ENCODE results near the gene CTRL.
"Not testable (repeated sequence)": the region's sequence is repeated elsewhere in the genome, so short reads cannot be mapped to it uniquely, and the experiment has no call there.

CTRL gene

GRCh38 chr16:67931712-67932461 is at the start of gene CTRL:
Gene CTRL (minus strand): TSS chr16:67931862. CDS start chr16:67931852, 10 bp downstream.
- Histone ChIP-seq H3K36me3 (ENCODE audit: insufficient read depth, low read length) (no peaks in the 10 kb centered on the region), H3K9ac (ENCODE audit: low read depth, low read length) (no peak within 1 kb of the TSS), H3K4me1 (ENCODE audit: insufficient read depth, low read length) (no peaks in the 10 kb centered on the region), H3K9me3 (ENCODE audit: control insufficient read depth, insufficient read depth, low read length) (no peaks in the 10 kb centered on the region)

- no peak within 1 kb of the TSS for H3K9ac ChIP-seq (ENCODE audit: low read depth, low read length)
- peaks cover 4% of the 10 kb centered on the region for H3K4me1 ChIP-seq (ENCODE audit: insufficient read depth, low read length)
- no peaks in the 10 kb centered on the region for H3K36me3 ChIP-seq (ENCODE audit: insufficient read depth, low read length)
- H3K9me3 ChIP-seq (ENCODE audit: control insufficient read depth, insufficient read depth, low read length): no peaks in the 10 kb centered on the region
These were observed 48.5 kb upstream of the CTRL start, which contains the start of gene DPEP3 for GRCh38 chr16:67979955-67980678. Gene DPEP3 (minus strand): TSS chr16:67980499. CDS start chr16:67980380, 119 bp downstream.

GRCh38 chr16:67977469-67978227 is 46.0 kb upstream of the CTRL start:
- Histone ChIP-seq H3K4me1 (ENCODE audit: insufficient read depth, low read length) (no peaks in the 10 kb centered on the region), H3K9me3 (ENCODE audit: control insufficient read depth, insufficient read depth, low read length) (no peaks in the 10 kb centered on the region), H3K9ac (ENCODE audit: low read depth, low read length) (no peak overlapping the region), H3K36me3 (ENCODE audit: insufficient read depth, low read length) (no peaks in the 10 kb centered on the region)

GRCh38 chr16:67977005-67977404 is 45.3 kb upstream of the CTRL start:
- Histone ChIP-seq H3K9me3 (ENCODE audit: control insufficient read depth, insufficient read depth, low read length) (no peaks in the 10 kb centered on the region), H3K36me3 (ENCODE audit: insufficient read depth, low read length) (no peaks in the 10 kb centered on the region), H3K4me1 (ENCODE audit: insufficient read depth, low read length) (no peaks in the 10 kb centered on the region), H3K9ac (ENCODE audit: low read depth, low read length) (no peak overlapping the region)

- H3K9me3 ChIP-seq (ENCODE audit: control insufficient read depth, insufficient read depth, low read length): no peaks in the 10 kb centered on the region
- H3K9ac ChIP-seq (ENCODE audit: low read depth, low read length): no peak overlapping the region
- H3K4me1 ChIP-seq (ENCODE audit: insufficient read depth, low read length): no peaks in the 10 kb centered on the region
- H3K36me3 ChIP-seq (ENCODE audit: insufficient read depth, low read length): no peaks in the 10 kb centered on the region
These were observed 44.5 kb upstream of the CTRL start for GRCh38 chr16:67976205-67976604.

GRCh38 chr16:67975321-67976105 is 43.9 kb upstream of the CTRL start:
- Histone ChIP-seq H3K4me1 (ENCODE audit: insufficient read depth, low read length) (no peaks in the 10 kb centered on the region), H3K9ac (ENCODE audit: low read depth, low read length) (no peak overlapping the region), H3K9me3 (ENCODE audit: control insufficient read depth, insufficient read depth, low read length) (no peaks in the 10 kb centered on the region), H3K36me3 (ENCODE audit: insufficient read depth, low read length) (no peaks in the 10 kb centered on the region)

GRCh38 chr16:67972285-67972684 is 40.6 kb upstream of the CTRL start:
- H3K9me3 ChIP-seq (ENCODE audit: control insufficient read depth, insufficient read depth, low read length); H3K9ac ChIP-seq (ENCODE audit: low read depth, low read length); H3K4me1 ChIP-seq (ENCODE audit: insufficient read depth, low read length); H3K36me3 ChIP-seq (ENCODE audit: insufficient read depth, low read length): not testable (repeated sequence)

GRCh38 chr16:67971111-67971510 is 39.4 kb upstream of the CTRL start:
- no peaks in the 10 kb centered on the region for H3K9me3 ChIP-seq (ENCODE audit: control insufficient read depth, insufficient read depth, low read length)
- H3K36me3 ChIP-seq (ENCODE audit: insufficient read depth, low read length): 0 out of 2 replicates have a peak, but pooled peaks cover under 1% of the 10 kb centered on the region
- no peak overlapping the region for H3K9ac ChIP-seq (ENCODE audit: low read depth, low read length)
- peaks cover 10% of the 10 kb centered on the region; the same call in 1 of the 2 replicates for H3K4me1 ChIP-seq (ENCODE audit: insufficient read depth, low read length)

- H3K9ac ChIP-seq (ENCODE audit: low read depth, low read length): peak overlapping the region; percentile 76
- peaks cover 26% of the 10 kb centered on the region for H3K4me1 ChIP-seq (ENCODE audit: insufficient read depth, low read length)
- H3K9me3 ChIP-seq (ENCODE audit: control insufficient read depth, insufficient read depth, low read length): no peaks in the 10 kb centered on the region
- peaks cover 14% of the 10 kb centered on the region for H3K36me3 ChIP-seq (ENCODE audit: insufficient read depth, low read length)
These were observed 37.8 kb upstream of the CTRL start for GRCh38 chr16:67969254-67970039.

GRCh38 chr16:67968400-67969253 is 37.0 kb upstream of the CTRL start, which contains the start of gene SLC12A4:
Gene SLC12A4 (minus strand): TSS chr16:67968637. CDS start chr16:67968553, 84 bp downstream.
- Histone ChIP-seq H3K36me3 (ENCODE audit: insufficient read depth, low read length) (peaks cover 14% of the 10 kb centered on the region), H3K9me3 (ENCODE audit: control insufficient read depth, insufficient read depth, low read length) (no peaks in the 10 kb centered on the region), H3K9ac (ENCODE audit: low read depth, low read length) (peak within 1 kb of the TSS; percentile 76), H3K4me1 (ENCODE audit: insufficient read depth, low read length) (peaks cover 31% of the 10 kb centered on the region)

GRCh38 chr16:67967958-67968399 is 36.3 kb upstream of the CTRL start:
- peaks cover 15% of the 10 kb centered on the region for H3K36me3 ChIP-seq (ENCODE audit: insufficient read depth, low read length)
- H3K9me3 ChIP-seq (ENCODE audit: control insufficient read depth, insufficient read depth, low read length): no peaks in the 10 kb centered on the region
- H3K4me1 ChIP-seq (ENCODE audit: insufficient read depth, low read length): peaks cover 31% of the 10 kb centered on the region
- peak overlapping the region; percentile 76 for H3K9ac ChIP-seq (ENCODE audit: low read depth, low read length)

- Histone ChIP-seq H3K4me1 (ENCODE audit: insufficient read depth, low read length) (peaks cover 31% of the 10 kb centered on the region), H3K9me3 (ENCODE audit: control insufficient read depth, insufficient read depth, low read length) (no peaks in the 10 kb centered on the region), H3K9ac (ENCODE audit: low read depth, low read length) (peak overlapping the region; percentile 76), H3K36me3 (ENCODE audit: insufficient read depth, low read length) (peaks cover 21% of the 10 kb centered on the region)
These were observed 35.7 kb upstream of the CTRL start for GRCh38 chr16:67967183-67967957.

Measured in ES-I3 (cell line).